ENCODE results near the gene ZDHHC14.

DNA sequence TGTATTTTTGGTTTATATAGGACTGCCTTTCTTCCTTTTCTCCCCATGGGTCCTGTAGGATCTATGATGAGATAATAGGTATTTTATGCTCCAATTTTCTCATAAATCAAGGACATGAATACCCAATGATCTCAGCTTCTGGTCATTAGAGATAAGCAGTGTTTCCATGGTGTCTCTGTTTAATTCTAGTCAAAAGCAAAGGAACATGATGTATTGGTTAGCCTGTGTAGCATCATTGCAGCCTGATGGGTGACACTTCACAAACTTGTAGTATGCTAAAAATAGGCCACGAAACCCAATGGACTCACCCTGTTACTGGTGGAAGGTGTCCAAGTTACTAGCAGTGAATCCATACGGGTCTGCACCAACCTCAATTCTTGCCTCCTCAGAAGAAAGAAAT is 325.9 kb downstream of the ZDHHC14 start:
- TF ChIP-seq, protein P1, sequence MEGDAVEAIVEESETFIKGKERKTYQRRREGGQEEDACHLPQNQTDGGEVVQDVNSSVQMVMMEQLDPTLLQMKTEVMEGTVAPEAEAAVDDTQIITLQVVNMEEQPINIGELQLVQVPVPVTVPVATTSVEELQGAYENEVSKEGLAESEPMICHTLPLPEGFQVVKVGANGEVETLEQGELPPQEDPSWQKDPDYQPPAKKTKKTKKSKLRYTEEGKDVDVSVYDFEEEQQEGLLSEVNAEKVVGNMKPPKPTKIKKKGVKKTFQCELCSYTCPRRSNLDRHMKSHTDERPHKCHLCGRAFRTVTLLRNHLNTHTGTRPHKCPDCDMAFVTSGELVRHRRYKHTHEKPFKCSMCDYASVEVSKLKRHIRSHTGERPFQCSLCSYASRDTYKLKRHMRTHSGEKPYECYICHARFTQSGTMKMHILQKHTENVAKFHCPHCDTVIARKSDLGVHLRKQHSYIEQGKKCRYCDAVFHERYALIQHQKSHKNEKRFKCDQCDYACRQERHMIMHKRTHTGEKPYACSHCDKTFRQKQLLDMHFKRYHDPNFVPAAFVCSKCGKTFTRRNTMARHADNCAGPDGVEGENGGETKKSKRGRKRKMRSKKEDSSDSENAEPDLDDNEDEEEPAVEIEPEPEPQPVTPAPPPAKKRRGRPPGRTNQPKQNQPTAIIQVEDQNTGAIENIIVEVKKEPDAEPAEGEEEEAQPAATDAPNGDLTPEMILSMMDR (IDR thresholded peaks at IDR 0.05) = no peak
- TF ChIP-seq POLR2A (IDR thresholded peaks at IDR 0.05) = no peak

All from thyroid gland (tissue), 4 donors.